Metanephros (tissue), 1 donor: ENCODE measurements around the gene OR2AT4. TPM values are rescaled to one million over a fixed set of nuclear protein-coding genes. Genes with fewer than 3 reads are reported as not detected.

ENCODE experiments used
- total RNA-seq: library from RNA; depleted of rRNA; stranded (reverse); fragments of >200 nt; gene quantifications from one replicate; pipeline ENCODE4 v1.2.3, GENCODE V29; 2014

OR2AT4 gene
- total RNA-seq, result not detected

GRCh38 chr11:75096456-75097172 lies at the start of gene OR2AT4:
Gene OR2AT4 (minus strand): TSS chr11:75096876.

Other genes with a start within 250 kb of the OR2AT4 start
- gene XRRA1, start 147.8 kb downstream of the OR2AT4 start, total RNA-seq, result 16.5 TPM
- gene SPCS2, start 147.6 kb downstream of the OR2AT4 start, total RNA-seq, result 66.3 TPM
- gene NEU3, start 107.9 kb downstream of the OR2AT4 start, total RNA-seq, result 15.2 TPM
- gene SLCO2B1, start 54.2 kb upstream of the OR2AT4 start, total RNA-seq, result 15.9 TPM
- 0.06 TPM for gene TPBGL, start 143.9 kb upstream of the OR2AT4 start, total RNA-seq